Dedifferentiated amniotic fluid mesenchymal stem cell (primary cell): ENCODE results near the gene POT1.

Source experiments
- DNase-seq: peaks from one replicate; pipeline ENCODE4 v3.0.0-alpha.2; 2016; ENCODE audit errors: extremely low spot score

Gene POT1

DNA sequence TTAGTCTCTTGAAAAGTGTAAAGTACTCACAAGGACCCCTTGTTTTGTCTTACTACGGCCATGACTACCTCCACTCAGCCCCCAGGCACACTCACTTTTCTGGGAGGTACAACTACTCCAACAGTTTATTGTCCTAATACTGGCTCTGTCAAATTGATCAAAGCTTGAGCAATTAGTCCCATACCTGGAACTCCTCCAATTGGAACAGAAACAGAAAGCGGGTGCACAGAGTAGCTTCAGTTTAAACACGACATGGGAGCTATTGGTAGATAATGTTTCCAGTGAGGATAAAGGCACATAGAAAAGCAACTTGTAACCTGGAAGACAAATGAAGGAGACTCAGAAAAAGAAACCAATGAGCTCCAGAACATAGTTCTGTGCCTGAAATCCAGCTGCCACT, 156.3 kb downstream of the POT1 start:
- no peak for DNase-seq
